Liver (tissue), 9 donors: ENCODE results near the gene TRDN. TPM values are rescaled to one million over a fixed set of nuclear protein-coding genes. Genes with fewer than 3 reads are reported as not detected.

Experiments used
- DNase-seq: peaks from one replicate; pipeline ENCODE4 v3.0.0-alpha.2; 2017; ENCODE audit warnings: low spot score
- H3K27ac ChIP-seq, 2 donors: one replicate each; pipeline ENCODE4 v1.7.0; 2013; ENCODE audit warnings: inconsistent platforms in 2 of 2, low read length in 2 of 2, control low read depth in 1 of 2, low read depth in 1 of 2, mild to moderate bottlenecking in 1 of 2
- H3K27me3 ChIP-seq, 4 donors: one replicate each; pipeline versions ENCODE4 v1.6.1 to v1.7.0; 2013; ENCODE audit warnings: low read length in 3 of 4, inconsistent platforms in 1 of 4, mild to moderate bottlenecking in 1 of 4, moderate library complexity in 1 of 4; ENCODE audit not compliant: control insufficient read depth in 4 of 4, insufficient read depth in 4 of 4
- H3K36me3 ChIP-seq, 4 donors: one replicate each; pipeline versions ENCODE4 v1.6.1 to v1.7.0; 2013; ENCODE audit warnings: low read length in 3 of 4, mild to moderate bottlenecking in 3 of 4, low read depth in 1 of 4, moderate library complexity in 1 of 4; ENCODE audit not compliant: control insufficient read depth in 4 of 4, insufficient read depth in 3 of 4
- H3K4me1 ChIP-seq, 4 donors: one replicate each; pipeline versions ENCODE4 v1.6.1 to v1.7.0; 2013; ENCODE audit warnings: low read length in 3 of 4, mild to moderate bottlenecking in 3 of 4, moderate library complexity in 1 of 4; ENCODE audit not compliant: control insufficient read depth in 4 of 4, insufficient read depth in 4 of 4
- H3K4me3 ChIP-seq, 3 donors: one replicate each; pipeline versions ENCODE4 v1.6.1 to v1.7.0; 2013; ENCODE audit warnings: low read length in 3 of 3, control low read depth in 1 of 3, low read depth in 1 of 3, mild to moderate bottlenecking in 1 of 3
- H3K9ac ChIP-seq, 2 donors: one replicate each; pipeline ENCODE4 v1.7.0; 2013; ENCODE audit warnings: low read length in 2 of 2, mild to moderate bottlenecking in 2 of 2, moderate library complexity in 2 of 2, control low read depth in 1 of 2, low read depth in 1 of 2
- H3K9me3 ChIP-seq, 4 donors: one replicate each; pipeline versions ENCODE4 v1.6.1 to v1.7.0; 2013; ENCODE audit warnings: low read length in 3 of 4; ENCODE audit not compliant: control insufficient read depth in 4 of 4
- EGR1 ChIP-seq, 2 donors: IDR thresholded peaks; 2 replicates each; pipeline ENCODE4 v1.6.1; 2016 to 2018; ENCODE audit warnings: antibody characterized with exemption in 2 of 2, low read depth in 2 of 2
- FOXA1 ChIP-seq: IDR thresholded peaks from 2 replicates; pipeline ENCODE4 v1.6.1; 2016; ENCODE audit warnings: antibody characterized with exemption
- FOXA2 ChIP-seq: IDR thresholded peaks from 2 replicates; pipeline ENCODE4 v1.6.1; 2016; ENCODE audit warnings: antibody characterized with exemption
- GABPA ChIP-seq, 2 donors: IDR thresholded peaks in 1 of 2; conservative IDR thresholded peaks in 1 of 2; 2 replicates each; pipeline ENCODE4 v1.6.1; 2016; ENCODE audit warnings: antibody characterized with exemption in 2 of 2, mild to moderate bottlenecking in 1 of 2, moderate library complexity in 1 of 2
- HNF4A ChIP-seq, 2 donors: conservative IDR thresholded peaks; 2 replicates each; pipeline ENCODE4 v1.6.1; 2016; ENCODE audit warnings: antibody characterized with exemption in 2 of 2, mild to moderate bottlenecking in 2 of 2
- JUND ChIP-seq, 2 donors: IDR thresholded peaks; 2 replicates each; pipeline ENCODE4 v1.6.1; 2016; ENCODE audit warnings: antibody characterized with exemption in 2 of 2
- NR2F2 ChIP-seq: IDR thresholded peaks from 2 replicates; pipeline ENCODE4 v1.6.1; 2016; ENCODE audit warnings: antibody characterized with exemption
- RAD21 ChIP-seq, 2 donors: IDR thresholded peaks; 2 replicates each; pipeline ENCODE4 v1.6.1; 2016; ENCODE audit warnings: antibody characterized with exemption in 2 of 2, mild to moderate bottlenecking in 2 of 2
- RXRA ChIP-seq, 2 donors: IDR thresholded peaks; 2 replicates each; pipeline ENCODE4 v1.6.1; 2017 to 2018; ENCODE audit warnings: antibody characterized with exemption in 2 of 2, mild to moderate bottlenecking in 1 of 2
- SP1 ChIP-seq: IDR thresholded peaks from 2 replicates; pipeline ENCODE4 v1.6.1; 2018; ENCODE audit warnings: antibody characterized with exemption, mild to moderate bottlenecking
- TAF1 ChIP-seq: conservative IDR thresholded peaks from 2 replicates; pipeline ENCODE4 v1.6.1; 2016; ENCODE audit warnings: antibody characterized with exemption, mild to moderate bottlenecking
- YY1 ChIP-seq: IDR thresholded peaks from 2 replicates; pipeline ENCODE4 v1.6.1; 2016; ENCODE audit warnings: antibody characterized with exemption, mild to moderate bottlenecking
- WGBS: extraction: QIAGEN DNeasy Blood & Tissue Kit; methylation state at CpG from one replicate; pipeline ENCODE4 v1.1.7; 2013; 5-methylcytosine and 5-hydroxymethylcytosine counted together
- polyA plus RNA-seq, 2 donors: library from polyadenylated mRNA; stranded (reverse) in 1 of 2; unstranded in 1 of 2; fragments of 200-250 nt in 1 of 2; fragments of >200 nt in 1 of 2; fragmentation: Nextera tagmentation in 1 of 2; extraction: Ambion mirVana in 1 of 2; gene quantifications; one replicate each; pipeline versions ENCODE4 v1.2.1 to v1.2.3, GENCODE V29; 2013 to 2015
- total RNA-seq, 2 donors: library from RNA; depleted of rRNA; stranded (reverse); fragments of >200 nt; gene quantifications; one replicate each; pipeline ENCODE4 v1.2.3, GENCODE V29; 2014
- TF ChIP-seq, protein P1 (sequence below): IDR thresholded peaks from 2 replicates; pipeline ENCODE4 v1.6.1; 2016; ENCODE audit warnings: antibody characterized with exemption
- TF ChIP-seq, protein P2 (sequence below): IDR thresholded peaks from 2 replicates; pipeline ENCODE4 v1.6.1; 2016; ENCODE audit warnings: antibody characterized with exemption, mild to moderate bottlenecking
- TF ChIP-seq, protein P3 (sequence below): IDR thresholded peaks from 2 replicates; pipeline ENCODE4 v1.6.1; 2016; ENCODE audit warnings: antibody characterized with exemption
- TF ChIP-seq, protein P4 (sequence below): fragments of 150-350 bp; IDR thresholded peaks from 2 replicates; pipeline ENCODE4 v1.5.1; 2017; ENCODE audit warnings: improper control_type of control experiment, low read depth, low read length; ENCODE audit not compliant: missing input control
- TF ChIP-seq, protein P5 (sequence below): IDR thresholded peaks from 2 replicates; pipeline ENCODE4 v1.6.1; 2016; ENCODE audit warnings: antibody characterized with exemption
- donor health status: healthy.
- donor health status: healthy.
- donor health status: healthy.
- donor health status: healthy.
- donor health status: healthy.

Gene TRDN
- total and polyA plus RNA-seq, 4 donors: 0.08 to 0.79 TPM; not detected in 2

DNA sequence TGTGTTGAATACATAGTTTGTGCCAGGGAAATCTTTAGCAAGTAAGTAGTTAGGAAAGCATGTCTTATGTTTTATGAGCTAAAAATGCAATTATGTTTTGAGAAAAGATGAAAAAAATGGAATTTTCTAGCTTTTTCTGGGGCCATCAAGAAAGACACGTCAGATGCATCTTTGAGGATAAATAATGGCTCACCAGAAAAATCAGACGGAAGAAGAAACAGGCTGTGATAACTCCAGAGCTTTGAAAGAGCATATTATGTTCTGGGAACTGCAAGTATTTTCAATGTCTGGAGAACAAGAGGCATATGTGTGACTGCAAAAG lies 467.0 kb downstream of the TRDN start:
- Histone ChIP-seq H3K36me3 (no peaks in the 10 kb centered on the region), H3K9ac (no peak overlapping the region), H3K4me3 (no peak overlapping the region), H3K27ac (no peak overlapping the region), H3K4me1 (peaks cover 0 to 7% (median 1%) of the 10 kb centered on the region in 4 donors), H3K27me3 (no peaks in the 10 kb centered on the region), H3K9me3 (no peaks in the 10 kb centered on the region)
- no peak for DNase-seq
- TF ChIP-seq JUND (IDR thresholded peaks at IDR 0.05): no peak
- no peak for TF ChIP-seq NR2F2
- TF ChIP-seq, protein P1, sequence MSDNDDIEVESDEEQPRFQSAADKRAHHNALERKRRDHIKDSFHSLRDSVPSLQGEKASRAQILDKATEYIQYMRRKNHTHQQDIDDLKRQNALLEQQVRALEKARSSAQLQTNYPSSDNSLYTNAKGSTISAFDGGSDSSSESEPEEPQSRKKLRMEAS: no peak
- TF ChIP-seq RAD21 (IDR thresholded peaks at IDR 0.05): no peak
- TF ChIP-seq FOXA1: no peak
- TF ChIP-seq TAF1: no peak
- TF ChIP-seq, protein P2, sequence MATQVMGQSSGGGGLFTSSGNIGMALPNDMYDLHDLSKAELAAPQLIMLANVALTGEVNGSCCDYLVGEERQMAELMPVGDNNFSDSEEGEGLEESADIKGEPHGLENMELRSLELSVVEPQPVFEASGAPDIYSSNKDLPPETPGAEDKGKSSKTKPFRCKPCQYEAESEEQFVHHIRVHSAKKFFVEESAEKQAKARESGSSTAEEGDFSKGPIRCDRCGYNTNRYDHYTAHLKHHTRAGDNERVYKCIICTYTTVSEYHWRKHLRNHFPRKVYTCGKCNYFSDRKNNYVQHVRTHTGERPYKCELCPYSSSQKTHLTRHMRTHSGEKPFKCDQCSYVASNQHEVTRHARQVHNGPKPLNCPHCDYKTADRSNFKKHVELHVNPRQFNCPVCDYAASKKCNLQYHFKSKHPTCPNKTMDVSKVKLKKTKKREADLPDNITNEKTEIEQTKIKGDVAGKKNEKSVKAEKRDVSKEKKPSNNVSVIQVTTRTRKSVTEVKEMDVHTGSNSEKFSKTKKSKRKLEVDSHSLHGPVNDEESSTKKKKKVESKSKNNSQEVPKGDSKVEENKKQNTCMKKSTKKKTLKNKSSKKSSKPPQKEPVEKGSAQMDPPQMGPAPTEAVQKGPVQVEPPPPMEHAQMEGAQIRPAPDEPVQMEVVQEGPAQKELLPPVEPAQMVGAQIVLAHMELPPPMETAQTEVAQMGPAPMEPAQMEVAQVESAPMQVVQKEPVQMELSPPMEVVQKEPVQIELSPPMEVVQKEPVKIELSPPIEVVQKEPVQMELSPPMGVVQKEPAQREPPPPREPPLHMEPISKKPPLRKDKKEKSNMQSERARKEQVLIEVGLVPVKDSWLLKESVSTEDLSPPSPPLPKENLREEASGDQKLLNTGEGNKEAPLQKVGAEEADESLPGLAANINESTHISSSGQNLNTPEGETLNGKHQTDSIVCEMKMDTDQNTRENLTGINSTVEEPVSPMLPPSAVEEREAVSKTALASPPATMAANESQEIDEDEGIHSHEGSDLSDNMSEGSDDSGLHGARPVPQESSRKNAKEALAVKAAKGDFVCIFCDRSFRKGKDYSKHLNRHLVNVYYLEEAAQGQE: no peak
- TF ChIP-seq, protein P3, sequence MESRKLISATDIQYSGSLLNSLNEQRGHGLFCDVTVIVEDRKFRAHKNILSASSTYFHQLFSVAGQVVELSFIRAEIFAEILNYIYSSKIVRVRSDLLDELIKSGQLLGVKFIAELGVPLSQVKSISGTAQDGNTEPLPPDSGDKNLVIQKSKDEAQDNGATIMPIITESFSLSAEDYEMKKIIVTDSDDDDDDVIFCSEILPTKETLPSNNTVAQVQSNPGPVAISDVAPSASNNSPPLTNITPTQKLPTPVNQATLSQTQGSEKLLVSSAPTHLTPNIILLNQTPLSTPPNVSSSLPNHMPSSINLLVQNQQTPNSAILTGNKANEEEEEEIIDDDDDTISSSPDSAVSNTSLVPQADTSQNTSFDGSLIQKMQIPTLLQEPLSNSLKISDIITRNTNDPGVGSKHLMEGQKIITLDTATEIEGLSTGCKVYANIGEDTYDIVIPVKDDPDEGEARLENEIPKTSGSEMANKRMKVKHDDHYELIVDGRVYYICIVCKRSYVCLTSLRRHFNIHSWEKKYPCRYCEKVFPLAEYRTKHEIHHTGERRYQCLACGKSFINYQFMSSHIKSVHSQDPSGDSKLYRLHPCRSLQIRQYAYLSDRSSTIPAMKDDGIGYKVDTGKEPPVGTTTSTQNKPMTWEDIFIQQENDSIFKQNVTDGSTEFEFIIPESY: no peak
- TF ChIP-seq RXRA (IDR thresholded peaks at IDR 0.05): no peak
- no peak for TF ChIP-seq YY1
- TF ChIP-seq, protein P4, sequence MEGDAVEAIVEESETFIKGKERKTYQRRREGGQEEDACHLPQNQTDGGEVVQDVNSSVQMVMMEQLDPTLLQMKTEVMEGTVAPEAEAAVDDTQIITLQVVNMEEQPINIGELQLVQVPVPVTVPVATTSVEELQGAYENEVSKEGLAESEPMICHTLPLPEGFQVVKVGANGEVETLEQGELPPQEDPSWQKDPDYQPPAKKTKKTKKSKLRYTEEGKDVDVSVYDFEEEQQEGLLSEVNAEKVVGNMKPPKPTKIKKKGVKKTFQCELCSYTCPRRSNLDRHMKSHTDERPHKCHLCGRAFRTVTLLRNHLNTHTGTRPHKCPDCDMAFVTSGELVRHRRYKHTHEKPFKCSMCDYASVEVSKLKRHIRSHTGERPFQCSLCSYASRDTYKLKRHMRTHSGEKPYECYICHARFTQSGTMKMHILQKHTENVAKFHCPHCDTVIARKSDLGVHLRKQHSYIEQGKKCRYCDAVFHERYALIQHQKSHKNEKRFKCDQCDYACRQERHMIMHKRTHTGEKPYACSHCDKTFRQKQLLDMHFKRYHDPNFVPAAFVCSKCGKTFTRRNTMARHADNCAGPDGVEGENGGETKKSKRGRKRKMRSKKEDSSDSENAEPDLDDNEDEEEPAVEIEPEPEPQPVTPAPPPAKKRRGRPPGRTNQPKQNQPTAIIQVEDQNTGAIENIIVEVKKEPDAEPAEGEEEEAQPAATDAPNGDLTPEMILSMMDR: no peak
- TF ChIP-seq GABPA (IDR thresholded peaks at IDR 0.05 in 1 of 2, conservative IDR thresholded peaks at IDR 0.05 in 1 of 2): no peak
- TF ChIP-seq, protein P5, sequence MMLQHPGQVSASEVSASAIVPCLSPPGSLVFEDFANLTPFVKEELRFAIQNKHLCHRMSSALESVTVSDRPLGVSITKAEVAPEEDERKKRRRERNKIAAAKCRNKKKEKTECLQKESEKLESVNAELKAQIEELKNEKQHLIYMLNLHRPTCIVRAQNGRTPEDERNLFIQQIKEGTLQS: no peak
- TF ChIP-seq SP1: no peak
- no peak for TF ChIP-seq FOXA2
- TF ChIP-seq HNF4A (conservative IDR thresholded peaks at IDR 0.05): no peak
- TF ChIP-seq EGR1 (IDR thresholded peaks at IDR 0.05; ENCODE audit: low read depth in 2 of 2): no peak
- 75% methylated on average over 2 of the region's 2 CpGs for WGBS
